Suprapubic skin (tissue), 4 donors: ENCODE measurements around the gene WDR91. TPM values are rescaled to one million over a fixed set of nuclear protein-coding genes. Genes with fewer than 3 reads are reported as not detected.

ENCODE experiments used
- DNase-seq, 2 donors: peaks; one replicate each; pipeline ENCODE4 v3.0.0-alpha.2; 2019; ENCODE audit warnings: low spot score in 2 of 2
- H3K27ac ChIP-seq: fragments of 200-600 bp; sonication (generic); one replicate; pipeline ENCODE4 v1.5.1; 2019
- H3K27me3 ChIP-seq: fragments of 200-600 bp; sonication (generic); one replicate; pipeline ENCODE4 v1.5.1; 2019
- H3K36me3 ChIP-seq: fragments of 200-600 bp; sonication (generic); one replicate; pipeline ENCODE4 v1.5.1; 2019
- H3K4me1 ChIP-seq: fragments of 200-600 bp; sonication (generic); one replicate; pipeline ENCODE4 v1.5.1; 2019
- H3K4me3 ChIP-seq: fragments of 200-600 bp; sonication (generic); one replicate; pipeline ENCODE4 v1.5.1; 2019; ENCODE audit warnings: mild to moderate bottlenecking
- H3K9me3 ChIP-seq: fragments of 200-600 bp; sonication (generic); one replicate; pipeline ENCODE4 v1.5.1; 2019
- CTCF ChIP-seq, 2 donors: fragments of 200-600 bp in 1 of 2; fragments of 450-650 bp in 1 of 2; sonication (generic) in 1 of 2; IDR thresholded peaks; one replicate each; pipeline ENCODE4 v1.5.1; 2016 to 2019; ENCODE audit warnings: antibody characterized with exemption in 2 of 2, mild to moderate bottlenecking in 1 of 2, moderate library complexity in 1 of 2
- EP300 ChIP-seq: sonication (generic); formaldehyde crosslinking; IDR thresholded peaks from one replicate; pipeline ENCODE4 v1.6.1; 2017; ENCODE audit warnings: antibody characterized with exemption
- POLR2A ChIP-seq, 2 donors: fragments of 450-650 bp; IDR thresholded peaks; one replicate each; pipeline ENCODE4 v1.6.1; 2017; ENCODE audit warnings: antibody characterized with exemption in 2 of 2, mild to moderate bottlenecking in 2 of 2, moderate library complexity in 2 of 2
- POLR2AphosphoS5 ChIP-seq, 3 donors: sonication (generic); formaldehyde crosslinking; IDR thresholded peaks; one replicate each; pipeline ENCODE4 v1.6.1; 2017; ENCODE audit warnings: antibody characterized with exemption in 3 of 3
- WGBS: methylation state at CpG from one replicate; pipeline ENCODE4 v1.1.5; 2018; 5-methylcytosine and 5-hydroxymethylcytosine counted together
- total RNA-seq, 4 donors: library from RNA; depleted of rRNA; stranded (reverse); fragments of >200 nt; gene quantifications; one replicate each; pipeline ENCODE4 v1.1.0, GENCODE V29; 2016

The WDR91 gene
- total RNA-seq, 4 donors from 2014 or later = 18.1 to 38.9 (median 29.4) TPM

GRCh38 chr7:135165862-135166261 is 45.5 kb downstream of the WDR91 start:
- H3K9me3 ChIP-seq = no peaks in the 10 kb centered on the region
- H3K36me3 ChIP-seq = peaks cover 42% of the 10 kb centered on the region
- no peak for TF ChIP-seq POLR2A (IDR thresholded peaks at IDR 0.05)
- TF ChIP-seq CTCF (IDR thresholded peaks at IDR 0.05) = no peak
- TF ChIP-seq POLR2AphosphoS5 (IDR thresholded peaks at IDR 0.05) = no peak
- no peak for TF ChIP-seq EP300
- H3K4me1 ChIP-seq = peaks cover 41% of the 10 kb centered on the region
- H3K27ac ChIP-seq = peak overlapping the region; percentile 19
- H3K4me3 ChIP-seq = no peak overlapping the region
- no peaks in the 10 kb centered on the region for H3K27me3 ChIP-seq
- no peak for DNase-seq
- 81% methylated on average over 3 of the region's 4 CpGs for WGBS

DNA sequence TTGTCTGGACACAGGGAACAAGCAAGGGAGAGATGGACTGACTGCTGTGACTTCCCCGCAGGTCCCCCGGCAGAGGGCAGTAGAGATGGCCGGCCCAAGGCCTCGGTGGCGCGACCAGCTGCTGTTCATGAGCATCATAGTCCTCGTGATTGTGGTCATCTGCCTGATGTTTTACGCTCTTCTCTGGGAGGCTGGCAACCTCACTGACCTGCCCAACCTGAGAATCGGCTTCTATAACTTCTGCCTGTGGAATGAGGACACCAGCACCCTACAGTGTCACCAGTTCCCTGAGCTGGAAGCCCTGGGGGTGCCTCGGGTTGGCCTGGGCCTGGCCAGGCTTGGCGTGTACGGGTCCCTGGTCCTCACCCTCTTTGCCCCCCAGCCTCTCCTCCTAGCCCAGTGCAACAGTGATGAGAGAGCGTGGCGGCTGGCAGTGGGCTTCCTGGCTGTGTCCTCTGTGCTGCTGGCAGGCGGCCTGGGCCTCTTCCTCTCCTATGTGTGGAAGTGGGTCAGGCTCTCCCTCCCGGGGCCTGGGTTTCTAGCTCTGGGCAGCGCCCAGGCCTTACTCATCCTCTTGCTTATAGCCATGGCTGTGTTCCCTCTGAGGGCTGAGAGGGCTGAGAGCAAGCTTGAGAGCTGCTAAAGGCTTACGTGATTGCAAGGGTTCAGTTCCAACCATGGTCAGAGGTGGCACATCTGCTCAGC is 46.8 kb downstream of the WDR91 start:
- H3K27ac ChIP-seq = no peak overlapping the region
- peak in 1 of 2 donors; percentile 63 for DNase-seq
- TF ChIP-seq CTCF (IDR thresholded peaks at IDR 0.05) = no peak
- TF ChIP-seq EP300 = no peak
- no peak for TF ChIP-seq POLR2AphosphoS5 (IDR thresholded peaks at IDR 0.05)
- no peak for TF ChIP-seq POLR2A (IDR thresholded peaks at IDR 0.05)
- peaks cover 42% of the 10 kb centered on the region for H3K36me3 ChIP-seq
- H3K4me3 ChIP-seq = no peak overlapping the region
- peaks cover 45% of the 10 kb centered on the region for H3K4me1 ChIP-seq
- 85% methylated on average over 11 of the region's 18 CpGs for WGBS
- no peaks in the 10 kb centered on the region for H3K27me3 ChIP-seq
- H3K9me3 ChIP-seq = no peaks in the 10 kb centered on the region

- Histone ChIP-seq H3K27me3 (no peaks in the 10 kb centered on the region), H3K9me3 (no peaks in the 10 kb centered on the region), H3K27ac (no peak overlapping the region), H3K4me1 (peaks cover 26% of the 10 kb centered on the region), H3K4me3 (no peak overlapping the region), H3K36me3 (peaks cover 32% of the 10 kb centered on the region)
- DNase-seq = no peak
- TF ChIP-seq CTCF (IDR thresholded peaks at IDR 0.05) (no peak), EP300 (no peak), POLR2A (IDR thresholded peaks at IDR 0.05) (no peak), POLR2AphosphoS5 (IDR thresholded peaks at IDR 0.05) (no peak)
- 91% methylated on average over 2 of the region's 2 CpGs for WGBS
Measured at GRCh38 chr7:135162382-135163001, 48.8 kb downstream of the WDR91 start.

DNA sequence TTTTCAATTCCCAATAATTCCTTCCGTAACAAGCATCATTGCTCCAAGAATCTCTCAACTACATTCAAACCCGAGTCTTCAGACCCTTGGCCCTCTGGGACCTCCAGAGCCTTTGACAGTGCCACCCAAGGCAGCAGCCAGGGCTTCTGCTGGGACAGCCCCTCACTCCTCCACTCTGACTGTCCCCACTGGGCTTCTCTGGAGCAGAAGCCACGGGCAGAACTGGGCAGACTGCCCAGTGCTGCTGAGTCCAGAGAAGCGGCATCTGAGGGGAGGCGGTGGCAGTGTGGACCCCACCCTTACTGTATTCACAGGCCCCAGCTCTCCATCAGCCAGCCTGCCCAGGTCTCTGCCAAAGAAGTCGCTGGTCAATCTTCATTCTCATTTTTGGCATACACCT is 49.7 kb downstream of the WDR91 start:
- H3K9me3 ChIP-seq = peaks cover 2% of the 10 kb centered on the region
- peak overlapping the region; percentile 34 for H3K27ac ChIP-seq
- peaks cover 24% of the 10 kb centered on the region for H3K36me3 ChIP-seq
- H3K4me3 ChIP-seq = no peak overlapping the region
- 83% methylated on average over 6 of the region's 6 CpGs for WGBS
- peaks cover 20% of the 10 kb centered on the region for H3K4me1 ChIP-seq
- TF ChIP-seq POLR2AphosphoS5 (IDR thresholded peaks at IDR 0.05) = no peak
- TF ChIP-seq POLR2A (IDR thresholded peaks at IDR 0.05) = no peak
- no peak for TF ChIP-seq CTCF (IDR thresholded peaks at IDR 0.05)
- TF ChIP-seq EP300 = no peak
- H3K27me3 ChIP-seq = no peaks in the 10 kb centered on the region
- DNase-seq = no peak

GRCh38 chr7:135160858-135161653 is 50.3 kb downstream of the WDR91 start:
- TF ChIP-seq EP300 (no peak), POLR2AphosphoS5 (IDR thresholded peaks at IDR 0.05) (no peak), POLR2A (IDR thresholded peaks at IDR 0.05) (no peak), CTCF (IDR thresholded peaks at IDR 0.05) (no peak)
- no peak overlapping the region for H3K4me3 ChIP-seq
- peak overlapping the region; percentile 27 for H3K27ac ChIP-seq
- peaks cover 7% of the 10 kb centered on the region for H3K9me3 ChIP-seq
- H3K27me3 ChIP-seq = no peaks in the 10 kb centered on the region
- DNase-seq = no peak
- 66% methylated on average over 9 of the region's 9 CpGs for WGBS
- peaks cover 18% of the 10 kb centered on the region for H3K36me3 ChIP-seq
- H3K4me1 ChIP-seq = peaks cover 18% of the 10 kb centered on the region
